ENCODE results near the gene FBXO27. TPM values are rescaled to one million over a fixed set of nuclear protein-coding genes. Genes with fewer than 3 reads are reported as not detected.
"Not testable (repeated sequence)": the region's sequence is repeated elsewhere in the genome, so short reads cannot be mapped to it uniquely, and the experiment has no call there.

FBXO27 gene, protein sequence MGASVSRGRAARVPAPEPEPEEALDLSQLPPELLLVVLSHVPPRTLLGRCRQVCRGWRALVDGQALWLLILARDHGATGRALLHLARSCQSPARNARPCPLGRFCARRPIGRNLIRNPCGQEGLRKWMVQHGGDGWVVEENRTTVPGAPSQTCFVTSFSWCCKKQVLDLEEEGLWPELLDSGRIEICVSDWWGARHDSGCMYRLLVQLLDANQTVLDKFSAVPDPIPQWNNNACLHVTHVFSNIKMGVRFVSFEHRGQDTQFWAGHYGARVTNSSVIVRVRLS
- polyA plus RNA-seq (ENCODE audit: insufficient read length in 3 of 3): 1 to 10 TPM; 7.1 to 8.7 (median 7.2) TPM
- long read RNA-seq, donor 1: 0 reads
- long read RNA-seq, donor 2: 0 reads
- long read RNA-seq, donor 3: 0 reads
- long read RNA-seq, donor 4: 0 reads
- long read RNA-seq, donor 5, partial matches to known transcripts: 0 of 1 reads
- long read RNA-seq, donor 5, other reads (novel, unspliced or antisense): 0 of 1 reads
- long read RNA-seq, donor 6: 0 reads
- long read RNA-seq, donor 7: 0 reads
- long read RNA-seq, donor 8, partial matches to known transcripts: 0 of 2 reads
- long read RNA-seq, donor 8, other reads (novel, unspliced or antisense): 0 of 2 reads
- long read RNA-seq, donor 9, partial matches to known transcripts: 0 of 1 reads
- long read RNA-seq, donor 9, other reads (novel, unspliced or antisense): 0 of 1 reads
- long read RNA-seq, donor 10, partial matches to known transcripts: 0 of 2 reads
- long read RNA-seq, donor 10, other reads (novel, unspliced or antisense): 0 of 2 reads
- long read RNA-seq, donor 11: 0 reads
- long read RNA-seq, donor 12: 0 reads
- long read RNA-seq, donor 13, partial matches to known transcripts: 0 of 1 reads
- long read RNA-seq, donor 13, other reads (novel, unspliced or antisense): 0 of 1 reads
- long read RNA-seq, donor 14, partial matches to known transcripts: 0 of 1 reads
- long read RNA-seq, donor 14, other reads (novel, unspliced or antisense): 0 of 1 reads
- long read RNA-seq, donor 15: 0 reads
- long read RNA-seq, donor 16, partial matches to known transcripts: 0 of 5 reads
- long read RNA-seq, donor 16, other reads (novel, unspliced or antisense): 0 of 5 reads

GRCh38 chr19:39032063-39032918 lies at the start of gene FBXO27:
Gene FBXO27, minus strand, starts transcription at chr19:39032549. Its CDS starts 322 bp downstream, at chr19:39032227.
- no peak for DNase-seq (ENCODE audit: extremely low read depth in 1 of 11, low read depth in 9 of 11, low spot score in 4 of 11)

- no peak for DNase-seq (ENCODE audit: extremely low read depth in 1 of 11, low read depth in 9 of 11, low spot score in 4 of 11)
These were observed 48.1 kb upstream of the FBXO27 start for GRCh38 chr19:39080431-39080830.

DNA sequence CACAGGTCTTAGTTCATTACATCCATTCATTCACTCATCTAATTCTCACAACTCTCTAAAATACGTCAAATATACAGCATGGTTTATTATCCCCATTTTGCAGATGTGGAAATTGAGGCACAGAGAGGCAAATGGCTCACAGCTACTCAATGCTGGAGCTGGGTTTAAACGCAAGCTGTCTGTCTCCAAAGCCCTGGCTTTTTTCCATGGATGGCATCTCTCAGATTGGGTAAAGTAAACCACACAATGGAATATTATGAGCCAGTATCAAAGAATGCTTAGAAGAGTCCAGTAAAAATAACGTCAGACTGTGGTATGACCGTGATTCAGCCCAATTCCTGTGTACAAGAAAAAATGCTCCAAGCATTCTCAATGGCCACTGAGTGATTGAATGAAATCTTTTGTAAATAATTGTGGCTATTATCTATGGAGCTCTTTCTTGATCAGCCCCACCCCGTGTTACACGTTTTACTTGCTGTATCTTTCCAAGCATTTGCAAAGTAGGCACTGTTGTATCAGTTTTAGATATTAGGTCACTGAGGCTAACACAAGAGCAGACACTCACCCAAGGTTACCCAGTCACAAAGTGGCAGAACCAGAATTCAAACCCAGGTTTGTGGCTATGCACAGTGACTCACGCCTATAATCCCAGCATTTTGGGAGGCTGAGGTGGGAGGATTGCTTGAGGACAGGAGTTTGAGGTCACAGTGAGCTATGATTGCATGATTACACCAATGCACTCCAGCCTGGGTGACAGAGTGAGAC lies 46.3 kb upstream of the FBXO27 start:
- no peak for DNase-seq (ENCODE audit: extremely low read depth in 1 of 11, low read depth in 9 of 11, low spot score in 4 of 11)

DNA sequence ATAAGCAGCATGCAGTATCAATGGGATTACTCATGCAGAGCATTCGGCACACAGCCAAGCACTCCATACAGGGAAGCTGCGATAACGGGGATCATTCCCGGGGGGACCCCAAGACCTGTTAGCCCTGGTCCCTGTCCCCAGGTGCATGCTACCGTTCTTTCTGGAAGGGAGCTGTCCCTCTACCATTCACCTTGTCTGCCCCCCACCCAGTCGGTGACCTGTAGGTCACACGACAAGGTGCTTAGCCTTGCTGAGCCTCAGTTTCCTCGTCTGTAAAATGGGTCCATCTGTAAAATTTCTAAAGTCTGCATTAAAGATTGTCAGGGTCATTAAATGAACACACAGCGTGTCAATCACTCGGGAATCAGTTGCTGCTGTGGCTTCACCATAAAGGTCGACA lies 45.0 kb upstream of the FBXO27 start:
- no peak for DNase-seq (ENCODE audit: extremely low read depth in 1 of 11, low read depth in 9 of 11, low spot score in 4 of 11)

DNA sequence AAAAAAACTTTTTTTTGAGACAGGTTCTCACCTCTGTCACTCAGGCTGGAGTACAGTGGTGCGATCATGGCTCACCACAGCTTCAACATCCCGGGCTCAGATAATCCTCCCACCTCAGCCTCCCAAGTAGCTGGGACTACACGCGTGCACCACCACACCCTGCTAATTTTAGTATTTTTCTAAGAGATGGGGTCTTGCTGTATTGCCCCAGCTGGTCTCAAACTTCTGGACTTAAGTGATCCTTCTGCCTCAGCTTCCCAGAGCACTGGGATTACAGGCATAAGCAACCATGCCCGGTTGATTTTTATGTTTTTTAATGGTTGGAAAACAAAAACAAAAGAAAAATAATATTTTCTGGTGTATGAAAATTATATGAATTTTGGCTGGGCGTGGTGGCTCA lies 42.6 kb upstream of the FBXO27 start:
- DNase-seq (ENCODE audit: extremely low read depth in 1 of 11, low read depth in 9 of 11, low spot score in 4 of 11): no peak

GRCh38 chr19:39074205-39074692 lies 41.9 kb upstream of the FBXO27 start:
- no peak for DNase-seq (ENCODE audit: extremely low read depth in 1 of 11, low read depth in 9 of 11, low spot score in 4 of 11)

GRCh38 chr19:39070888-39071287 lies 38.5 kb upstream of the FBXO27 start:
- DNase-seq (ENCODE audit: extremely low read depth in 1 of 11, low read depth in 9 of 11, low spot score in 4 of 11): no peak

DNA sequence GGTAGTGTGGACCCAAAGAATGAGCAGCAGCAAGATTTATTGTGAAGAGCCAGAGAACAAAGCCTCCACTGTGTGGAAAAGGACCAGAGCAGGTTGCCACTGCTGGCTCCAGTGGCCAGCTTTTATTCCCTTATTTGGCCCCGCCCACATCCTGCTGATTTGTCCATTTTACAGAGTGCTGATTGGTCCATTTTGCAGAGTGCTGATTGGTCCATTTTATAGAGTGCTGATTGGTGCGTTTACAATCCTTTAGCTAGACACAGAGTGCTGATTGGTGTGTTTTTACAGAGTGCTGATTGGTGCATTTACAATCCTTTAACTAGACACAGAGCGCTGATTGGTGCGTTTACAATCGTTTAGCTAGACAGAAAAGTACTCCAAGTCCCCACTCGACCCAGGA lies 35.9 kb upstream of the FBXO27 start:
- not testable (repeated sequence) for DNase-seq (ENCODE audit: extremely low read depth in 1 of 11, low read depth in 9 of 11, low spot score in 4 of 11)

DNA sequence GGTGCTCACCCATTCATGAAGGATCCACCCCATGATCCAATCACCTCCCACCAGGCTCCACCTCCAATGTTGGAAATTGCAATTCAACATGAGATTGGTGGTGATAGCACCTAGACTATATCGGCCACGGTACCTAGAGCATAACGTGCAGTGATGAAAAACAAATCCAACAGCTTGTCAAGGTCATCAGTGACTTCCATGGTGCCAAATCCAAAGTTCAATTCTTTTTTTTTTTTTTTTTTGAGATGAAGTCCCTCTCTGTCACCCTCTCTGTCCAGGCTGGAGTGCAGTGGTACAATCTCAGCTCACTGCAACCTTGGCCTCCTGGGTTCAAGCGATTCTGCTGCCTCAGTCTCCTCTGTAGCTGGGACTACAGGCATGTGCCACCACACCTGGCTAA lies 34.8 kb upstream of the FBXO27 start:
- no peak for DNase-seq (ENCODE audit: extremely low read depth in 1 of 11, low read depth in 9 of 11, low spot score in 4 of 11)

- no peak for DNase-seq (ENCODE audit: extremely low read depth in 1 of 11, low read depth in 9 of 11, low spot score in 4 of 11)
These were observed 33.6 kb upstream of the FBXO27 start for GRCh38 chr19:39065928-39066327.

- DNase-seq (ENCODE audit: extremely low read depth in 1 of 11, low read depth in 9 of 11, low spot score in 4 of 11): no peak
These were observed 32.1 kb upstream of the FBXO27 start for GRCh38 chr19:39064405-39064804.

GRCh38 chr19:39060171-39060570 lies 27.8 kb upstream of the FBXO27 start:
- DNase-seq (ENCODE audit: extremely low read depth in 1 of 11, low read depth in 9 of 11, low spot score in 4 of 11): no peak

- no peak for DNase-seq (ENCODE audit: extremely low read depth in 1 of 11, low read depth in 9 of 11, low spot score in 4 of 11)
These were observed 27.0 kb upstream of the FBXO27 start for GRCh38 chr19:39059302-39059701.

GRCh38 chr19:39057615-39058014 lies 25.3 kb upstream of the FBXO27 start:
- no peak for DNase-seq (ENCODE audit: extremely low read depth in 1 of 11, low read depth in 9 of 11, low spot score in 4 of 11)

DNA sequence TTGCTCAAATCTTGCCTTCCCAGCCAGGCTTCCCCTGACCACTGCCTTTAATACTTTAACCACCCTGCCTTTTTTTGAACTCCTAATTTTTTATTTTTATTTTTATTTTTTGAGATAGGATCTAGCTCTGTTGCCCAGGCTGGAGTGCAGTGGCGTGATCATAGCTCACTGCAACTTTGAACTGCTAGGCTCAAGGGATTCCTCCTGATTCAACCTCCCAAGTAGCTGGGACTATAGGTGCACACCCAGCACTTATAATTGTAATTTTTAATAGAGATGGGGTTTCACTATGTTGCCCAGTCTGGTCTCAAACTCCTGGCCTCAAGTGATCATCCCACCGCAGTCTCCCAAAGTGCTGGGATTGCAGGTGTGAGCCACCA lies 21.7 kb upstream of the FBXO27 start:
- DNase-seq (ENCODE audit: extremely low read depth in 1 of 11, low read depth in 9 of 11, low spot score in 4 of 11): no peak

DNA sequence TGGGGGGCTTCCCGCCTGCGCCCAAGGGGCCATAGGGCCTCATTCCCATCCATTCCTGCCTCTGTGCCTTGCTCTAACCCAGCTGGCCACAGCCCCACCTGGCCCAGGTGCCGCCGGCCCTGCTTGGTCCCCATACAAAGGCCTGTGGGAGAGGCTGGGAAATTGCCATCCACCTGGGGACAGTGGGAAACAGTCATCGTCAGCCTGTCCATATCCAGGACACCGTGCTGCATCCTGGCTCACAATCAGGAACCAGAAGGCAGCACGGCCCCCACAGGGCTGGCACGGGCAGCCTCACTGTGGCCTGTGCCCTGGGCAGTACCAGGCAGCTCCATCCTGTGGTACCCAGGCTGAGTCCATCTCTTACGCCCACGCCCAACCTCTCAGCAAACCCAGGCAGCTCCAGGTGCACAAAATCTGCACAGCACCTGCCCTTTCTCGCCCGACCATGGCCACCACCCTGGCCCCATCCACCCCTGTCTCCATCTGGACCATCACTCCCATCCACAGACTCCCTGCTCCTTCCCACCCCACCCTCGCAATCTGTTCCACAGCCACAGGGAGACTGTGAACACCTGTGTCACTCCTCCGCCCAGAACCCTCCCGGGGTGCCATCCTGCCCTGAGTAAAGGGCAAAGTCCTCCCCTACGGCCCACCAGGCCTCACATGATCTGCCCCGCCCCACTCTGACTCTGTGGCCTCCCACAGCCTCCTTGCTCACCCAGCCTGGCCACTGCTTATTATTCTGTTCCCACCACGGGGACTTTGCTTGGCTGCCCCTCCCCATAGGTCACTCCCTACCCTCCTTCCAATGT lies 21.1 kb upstream of the FBXO27 start:
- no peak for DNase-seq (ENCODE audit: extremely low read depth in 1 of 11, low read depth in 9 of 11, low spot score in 4 of 11)

GRCh38 chr19:39052846-39053245 lies 20.5 kb upstream of the FBXO27 start:
- DNase-seq (ENCODE audit: extremely low read depth in 1 of 11, low read depth in 9 of 11, low spot score in 4 of 11): no peak
